Suprapubic skin (tissue), 4 donors: ENCODE data around the gene RETN. TPM values are rescaled to one million over a fixed set of nuclear protein-coding genes. Genes with fewer than 3 reads are reported as not detected.

Experiments used
- DNase-seq, 2 donors: peaks; one replicate each; pipeline ENCODE4 v3.0.0-alpha.2; 2019; ENCODE audit warnings: low spot score in 2 of 2
- H3K27ac ChIP-seq: fragments of 200-600 bp; sonication (generic); one replicate; pipeline ENCODE4 v1.5.1; 2019
- H3K27me3 ChIP-seq: fragments of 200-600 bp; sonication (generic); one replicate; pipeline ENCODE4 v1.5.1; 2019
- H3K36me3 ChIP-seq: fragments of 200-600 bp; sonication (generic); one replicate; pipeline ENCODE4 v1.5.1; 2019
- H3K4me1 ChIP-seq: fragments of 200-600 bp; sonication (generic); one replicate; pipeline ENCODE4 v1.5.1; 2019
- H3K4me3 ChIP-seq: fragments of 200-600 bp; sonication (generic); one replicate; pipeline ENCODE4 v1.5.1; 2019; ENCODE audit warnings: mild to moderate bottlenecking
- H3K9me3 ChIP-seq: fragments of 200-600 bp; sonication (generic); one replicate; pipeline ENCODE4 v1.5.1; 2019
- EP300 ChIP-seq: sonication (generic); formaldehyde crosslinking; IDR thresholded peaks from one replicate; pipeline ENCODE4 v1.6.1; 2017; ENCODE audit warnings: antibody characterized with exemption
- POLR2A ChIP-seq, 2 donors: fragments of 450-650 bp; IDR thresholded peaks; one replicate each; pipeline ENCODE4 v1.6.1; 2017; ENCODE audit warnings: antibody characterized with exemption in 2 of 2, mild to moderate bottlenecking in 2 of 2, moderate library complexity in 2 of 2
- POLR2AphosphoS5 ChIP-seq, 3 donors: sonication (generic); formaldehyde crosslinking; IDR thresholded peaks; one replicate each; pipeline ENCODE4 v1.6.1; 2017; ENCODE audit warnings: antibody characterized with exemption in 3 of 3
- WGBS: methylation state at CpG from one replicate; pipeline ENCODE4 v1.1.5; 2018; 5-methylcytosine and 5-hydroxymethylcytosine counted together
- total RNA-seq, 4 donors: library from RNA; depleted of rRNA; stranded (reverse); fragments of >200 nt; gene quantifications; one replicate each; pipeline ENCODE4 v1.1.0, GENCODE V29; 2016
- TF ChIP-seq, protein P1 (sequence below), 2 donors: fragments of 200-600 bp in 1 of 2; fragments of 450-650 bp in 1 of 2; sonication (generic) in 1 of 2; IDR thresholded peaks; one replicate each; pipeline ENCODE4 v1.5.1; 2016 to 2019; ENCODE audit warnings: antibody characterized with exemption in 2 of 2, mild to moderate bottlenecking in 1 of 2, moderate library complexity in 1 of 2

The RETN gene
- total RNA-seq, 4 donors from 2014 or later, result not detected

DNA sequence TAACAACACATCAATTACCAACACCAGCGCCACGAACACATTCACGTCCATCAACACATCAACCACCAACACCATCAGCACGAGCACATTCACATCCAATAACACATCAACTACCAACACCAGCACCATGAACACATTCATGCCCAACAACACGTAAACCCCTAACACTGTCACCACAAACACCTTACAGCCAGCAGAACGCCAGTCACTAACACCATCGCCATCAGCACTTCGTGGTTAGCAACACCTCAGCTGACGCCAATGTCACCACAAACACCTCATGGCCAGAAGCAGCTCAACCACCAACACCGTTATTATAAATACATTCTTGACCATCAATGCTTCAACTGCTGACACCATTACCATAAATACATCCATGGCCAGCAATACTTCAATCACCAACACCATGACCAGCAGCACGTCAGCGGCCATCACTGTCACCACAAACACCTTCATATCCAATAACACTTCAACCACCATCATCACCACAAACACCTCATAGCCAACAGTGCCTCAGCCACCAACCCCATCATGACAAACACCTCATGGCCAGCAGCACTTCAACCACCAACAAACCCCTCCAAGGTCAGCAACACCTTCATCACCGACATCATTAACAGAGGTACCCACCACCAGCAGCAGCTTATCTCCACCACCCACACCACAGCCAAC is 23.7 kb downstream of the RETN start:
- Histone ChIP-seq H3K4me3 (no peak overlapping the region), H3K27ac (no peak overlapping the region), H3K9me3 (no peaks in the 10 kb centered on the region), H3K27me3 (peaks cover 30% of the 10 kb centered on the region), H3K36me3 (no peaks in the 10 kb centered on the region), H3K4me1 (no peaks in the 10 kb centered on the region)
- 72% methylated on average over 13 of the region's 13 CpGs for WGBS
- no peak for TF ChIP-seq POLR2AphosphoS5 (IDR thresholded peaks at IDR 0.05)
- TF ChIP-seq POLR2A (IDR thresholded peaks at IDR 0.05), result no peak
- no peak for TF ChIP-seq EP300
- TF ChIP-seq, protein P1, sequence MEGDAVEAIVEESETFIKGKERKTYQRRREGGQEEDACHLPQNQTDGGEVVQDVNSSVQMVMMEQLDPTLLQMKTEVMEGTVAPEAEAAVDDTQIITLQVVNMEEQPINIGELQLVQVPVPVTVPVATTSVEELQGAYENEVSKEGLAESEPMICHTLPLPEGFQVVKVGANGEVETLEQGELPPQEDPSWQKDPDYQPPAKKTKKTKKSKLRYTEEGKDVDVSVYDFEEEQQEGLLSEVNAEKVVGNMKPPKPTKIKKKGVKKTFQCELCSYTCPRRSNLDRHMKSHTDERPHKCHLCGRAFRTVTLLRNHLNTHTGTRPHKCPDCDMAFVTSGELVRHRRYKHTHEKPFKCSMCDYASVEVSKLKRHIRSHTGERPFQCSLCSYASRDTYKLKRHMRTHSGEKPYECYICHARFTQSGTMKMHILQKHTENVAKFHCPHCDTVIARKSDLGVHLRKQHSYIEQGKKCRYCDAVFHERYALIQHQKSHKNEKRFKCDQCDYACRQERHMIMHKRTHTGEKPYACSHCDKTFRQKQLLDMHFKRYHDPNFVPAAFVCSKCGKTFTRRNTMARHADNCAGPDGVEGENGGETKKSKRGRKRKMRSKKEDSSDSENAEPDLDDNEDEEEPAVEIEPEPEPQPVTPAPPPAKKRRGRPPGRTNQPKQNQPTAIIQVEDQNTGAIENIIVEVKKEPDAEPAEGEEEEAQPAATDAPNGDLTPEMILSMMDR (IDR thresholded peaks at IDR 0.05), result no peak
- DNase-seq, result no peak

DNA sequence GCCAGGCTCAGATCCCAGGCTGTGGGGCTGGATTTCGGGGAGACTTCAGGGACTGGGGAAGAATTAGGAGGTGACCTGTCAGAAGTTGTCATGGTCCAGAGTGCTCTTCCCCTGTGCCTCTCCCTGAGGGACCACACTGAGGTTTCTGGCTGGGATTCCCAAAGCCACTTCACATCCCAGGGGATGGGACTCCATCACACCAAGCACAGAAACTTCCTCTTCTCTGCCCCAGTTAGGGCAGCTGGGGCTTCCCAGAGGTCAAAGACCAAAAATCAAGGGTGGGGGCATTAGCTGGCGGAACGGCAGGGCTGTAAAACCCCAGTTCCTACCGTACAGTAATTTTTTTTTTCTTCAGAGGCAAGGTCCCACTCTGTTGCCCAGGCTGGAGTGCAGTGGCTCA is 25.6 kb downstream of the RETN start:
- no peak overlapping the region for H3K4me3 ChIP-seq
- H3K4me1 ChIP-seq, result no peaks in the 10 kb centered on the region
- no peaks in the 10 kb centered on the region for H3K36me3 ChIP-seq
- TF ChIP-seq POLR2AphosphoS5 (IDR thresholded peaks at IDR 0.05), result no peak
- TF ChIP-seq, protein P1 (IDR thresholded peaks at IDR 0.05), result no peak
- TF ChIP-seq EP300, result no peak
- TF ChIP-seq POLR2A (IDR thresholded peaks at IDR 0.05), result no peak
- WGBS, result 55% methylated on average over 4 of the region's 4 CpGs
- peaks cover 47% of the 10 kb centered on the region for H3K27me3 ChIP-seq
- no peak for DNase-seq
- no peak overlapping the region for H3K27ac ChIP-seq
- H3K9me3 ChIP-seq, result no peaks in the 10 kb centered on the region

DNA sequence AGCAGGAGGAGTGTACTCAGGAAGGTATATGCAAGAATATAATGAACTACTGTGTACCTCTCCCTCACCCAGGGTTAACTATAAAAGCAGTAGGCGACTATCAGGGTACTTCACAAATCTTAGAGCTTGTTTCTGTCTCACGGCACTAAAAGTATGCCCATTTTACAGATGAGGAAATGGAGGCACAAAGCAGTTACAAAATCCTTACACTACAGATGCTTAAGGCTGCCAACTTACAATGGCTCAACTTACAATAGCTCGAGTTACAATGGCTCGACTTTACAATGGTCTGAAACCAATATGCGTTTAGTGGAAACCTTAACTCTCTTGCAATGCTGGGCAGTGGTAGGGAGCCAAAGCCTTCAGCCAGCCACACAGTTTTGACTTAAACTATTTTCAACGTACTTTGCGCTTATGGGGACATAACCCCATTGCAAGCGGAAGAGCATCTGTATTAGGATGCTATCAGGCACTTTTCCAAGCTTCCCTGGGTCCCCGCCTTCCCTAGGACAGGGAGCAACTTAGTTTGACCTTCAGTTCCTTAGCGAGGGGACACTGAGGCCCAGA is 29.0 kb downstream of the RETN start:
- 83% methylated on average over 10 of the region's 10 CpGs for WGBS
- Histone ChIP-seq H3K36me3 (no peaks in the 10 kb centered on the region), H3K4me3 (no peak overlapping the region), H3K27me3 (peaks cover 45% of the 10 kb centered on the region), H3K4me1 (no peaks in the 10 kb centered on the region), H3K9me3 (no peaks in the 10 kb centered on the region), H3K27ac (no peak overlapping the region)
- TF ChIP-seq POLR2AphosphoS5 (IDR thresholded peaks at IDR 0.05), result no peak
- no peak for TF ChIP-seq EP300
- no peak for TF ChIP-seq POLR2A (IDR thresholded peaks at IDR 0.05)
- TF ChIP-seq, protein P1 (IDR thresholded peaks at IDR 0.05), result no peak
- DNase-seq, result no peak

DNA sequence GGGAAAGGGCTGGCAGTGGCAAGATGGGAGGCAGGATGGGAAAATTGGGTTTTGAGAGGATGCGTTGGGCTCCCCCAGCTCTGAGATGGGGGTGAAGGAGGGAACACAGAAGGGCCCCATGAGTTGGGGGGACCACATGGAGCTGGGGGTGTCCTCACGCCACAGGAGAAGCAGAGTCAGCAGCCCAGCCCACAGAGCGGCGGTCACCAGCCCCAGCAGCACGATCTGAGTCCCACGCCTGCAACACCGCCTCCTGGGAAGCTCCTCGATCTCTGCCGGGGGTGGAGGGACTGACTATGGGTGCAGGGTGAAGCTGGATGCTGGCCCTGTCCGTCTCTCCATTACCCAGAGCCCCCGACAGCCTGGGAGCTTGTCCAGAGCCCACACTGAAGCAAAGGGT is 29.7 kb downstream of the RETN start:
- no peaks in the 10 kb centered on the region for H3K4me1 ChIP-seq
- H3K4me3 ChIP-seq, result no peak overlapping the region
- TF ChIP-seq EP300, result no peak
- no peak for TF ChIP-seq POLR2A (IDR thresholded peaks at IDR 0.05)
- TF ChIP-seq, protein P1 (IDR thresholded peaks at IDR 0.05), result no peak
- TF ChIP-seq POLR2AphosphoS5 (IDR thresholded peaks at IDR 0.05), result no peak
- 15% methylated on average over 9 of the region's 11 CpGs for whole genome bisulfite sequencing
- H3K36me3 ChIP-seq, result no peaks in the 10 kb centered on the region
- H3K27me3 ChIP-seq, result peaks cover 49% of the 10 kb centered on the region
- no peak overlapping the region for H3K27ac ChIP-seq
- H3K9me3 ChIP-seq, result no peaks in the 10 kb centered on the region
- DNase-seq, result no peak

DNA sequence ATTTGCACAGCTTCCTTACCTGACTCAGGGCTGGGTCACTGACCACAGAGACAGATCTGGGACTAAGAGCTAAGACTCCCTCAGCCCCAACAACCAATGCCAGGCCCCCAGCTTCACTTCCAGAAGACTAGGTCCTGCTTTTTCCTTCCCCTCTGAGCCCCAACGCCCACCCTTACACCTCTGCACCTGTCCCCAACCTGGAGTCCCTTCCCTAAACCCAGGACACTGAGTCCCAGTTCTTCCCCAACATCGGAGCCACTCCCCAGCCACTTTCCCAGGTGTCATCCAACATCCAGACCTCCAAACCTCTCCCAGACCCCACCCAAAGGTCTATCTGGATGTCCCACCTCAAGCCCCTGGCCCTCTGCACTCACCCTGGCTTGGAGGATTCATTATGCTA is 30.2 kb downstream of the RETN start:
- Histone ChIP-seq H3K36me3 (no peaks in the 10 kb centered on the region), H3K4me3 (no peak overlapping the region), H3K27me3 (peaks cover 50% of the 10 kb centered on the region), H3K4me1 (no peaks in the 10 kb centered on the region), H3K27ac (no peak overlapping the region), H3K9me3 (no peaks in the 10 kb centered on the region)
- 12% methylated on average over 2 of the region's 2 CpGs for WGBS
- no peak for DNase-seq
- TF ChIP-seq POLR2A (IDR thresholded peaks at IDR 0.05) (no peak), POLR2AphosphoS5 (IDR thresholded peaks at IDR 0.05) (no peak), EP300 (no peak)
- TF ChIP-seq, protein P1 (IDR thresholded peaks at IDR 0.05), result no peak
